Stimulated activated CD8-positive, alpha-beta memory T cell treated with anti-CD3 and anti-CD28 coated beads, Interleukin-4, amount 100 ng/mL, for 24 hours (primary cell): ENCODE results near the gene C21orf58.
"Not testable (repeated sequence)": the region's sequence is repeated elsewhere in the genome, so short reads cannot be mapped to it uniquely, and the experiment has no call there.

ENCODE experiments used
- DNase-seq: peaks from one replicate; pipeline ENCODE4 v3.0.0-alpha.2; 2020; ENCODE audit warnings: low read depth

C21orf58 gene

DNA sequence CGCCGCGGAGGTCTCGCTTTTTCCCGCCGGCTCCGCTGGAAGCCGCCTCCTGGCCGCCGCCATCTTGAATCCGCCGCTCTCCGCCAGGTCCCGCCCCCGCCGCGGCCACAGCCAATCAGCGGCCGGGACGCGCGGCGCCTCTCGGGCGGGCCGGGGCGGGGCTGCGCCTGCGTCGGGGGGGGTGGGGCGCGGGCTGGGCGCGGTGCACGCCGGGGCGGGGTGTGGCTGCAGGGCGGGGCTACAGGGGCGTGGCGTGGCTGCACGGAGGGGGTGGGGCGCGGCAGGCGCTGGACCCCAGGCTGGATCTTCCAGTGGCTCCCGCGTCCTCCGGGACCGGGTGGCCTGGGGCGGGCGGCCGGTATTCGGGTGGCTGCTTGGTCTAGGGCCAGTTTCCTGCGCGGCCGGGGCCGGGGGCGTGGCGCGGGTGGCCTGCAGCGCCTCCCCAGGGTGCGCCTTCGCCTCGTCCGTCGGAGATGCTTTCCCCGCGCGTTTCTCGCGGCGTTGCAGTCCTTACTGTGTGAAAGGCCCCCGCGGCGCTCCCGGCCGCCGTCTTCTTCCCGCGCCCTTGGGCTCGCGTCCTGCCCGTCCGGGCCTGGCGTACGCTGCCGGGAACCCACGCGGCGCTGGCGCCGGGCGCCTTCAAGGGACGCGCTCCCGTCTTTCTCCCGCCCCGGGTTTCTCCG is 861 bp upstream of the C21orf58 start:
- peak; percentile 80 for DNase-seq

GRCh38 chr21:46323227-46323709 is 402 bp downstream of the C21orf58 start:
- DNase-seq = no peak

GRCh38 chr21:46322351-46323226 is 1.1 kb downstream of the C21orf58 start:
- DNase-seq = no peak

GRCh38 chr21:46320331-46320801 is 3.3 kb downstream of the C21orf58 start:
- DNase-seq = no peak

DNA sequence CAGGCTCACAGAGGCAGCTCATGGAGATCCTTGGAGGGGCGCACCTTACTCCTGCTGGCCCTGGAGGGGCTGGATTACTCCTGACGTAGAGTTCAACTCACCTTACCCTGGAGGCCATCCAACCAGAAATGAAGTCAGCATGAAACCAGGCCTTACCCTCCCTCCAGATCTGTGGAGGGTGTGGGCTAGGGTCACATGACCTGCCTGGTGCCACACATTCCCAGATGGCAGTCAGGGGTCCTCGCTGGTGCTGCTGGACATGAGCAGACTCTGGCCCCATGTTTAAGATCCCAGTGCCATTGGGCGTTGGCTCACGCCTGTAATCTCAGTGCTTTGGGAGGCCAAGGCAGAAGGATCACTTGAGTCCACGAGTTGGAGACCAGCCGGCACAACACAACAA is 4.5 kb downstream of the C21orf58 start:
- no peak for DNase-seq

DNA sequence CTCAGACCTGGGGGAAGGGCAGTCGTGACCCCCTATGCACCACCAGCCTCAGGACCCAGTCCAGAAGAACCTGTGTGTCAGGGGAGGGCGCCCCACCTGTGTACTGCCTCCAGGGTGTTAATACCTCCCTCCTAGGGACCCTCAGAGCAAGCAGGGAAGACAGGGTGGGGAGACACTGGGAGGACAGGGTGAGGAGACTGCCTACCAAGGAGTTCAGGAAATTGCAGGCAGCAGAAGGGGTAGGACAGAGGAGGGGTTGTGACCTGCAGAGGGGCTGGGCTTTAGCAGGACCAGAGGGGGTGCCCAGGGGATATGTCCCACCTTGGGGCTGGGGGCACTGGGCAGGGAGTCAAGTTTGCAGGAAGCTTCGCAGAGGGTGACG is 5.2 kb downstream of the C21orf58 start:
- DNase-seq = no peak

DNA sequence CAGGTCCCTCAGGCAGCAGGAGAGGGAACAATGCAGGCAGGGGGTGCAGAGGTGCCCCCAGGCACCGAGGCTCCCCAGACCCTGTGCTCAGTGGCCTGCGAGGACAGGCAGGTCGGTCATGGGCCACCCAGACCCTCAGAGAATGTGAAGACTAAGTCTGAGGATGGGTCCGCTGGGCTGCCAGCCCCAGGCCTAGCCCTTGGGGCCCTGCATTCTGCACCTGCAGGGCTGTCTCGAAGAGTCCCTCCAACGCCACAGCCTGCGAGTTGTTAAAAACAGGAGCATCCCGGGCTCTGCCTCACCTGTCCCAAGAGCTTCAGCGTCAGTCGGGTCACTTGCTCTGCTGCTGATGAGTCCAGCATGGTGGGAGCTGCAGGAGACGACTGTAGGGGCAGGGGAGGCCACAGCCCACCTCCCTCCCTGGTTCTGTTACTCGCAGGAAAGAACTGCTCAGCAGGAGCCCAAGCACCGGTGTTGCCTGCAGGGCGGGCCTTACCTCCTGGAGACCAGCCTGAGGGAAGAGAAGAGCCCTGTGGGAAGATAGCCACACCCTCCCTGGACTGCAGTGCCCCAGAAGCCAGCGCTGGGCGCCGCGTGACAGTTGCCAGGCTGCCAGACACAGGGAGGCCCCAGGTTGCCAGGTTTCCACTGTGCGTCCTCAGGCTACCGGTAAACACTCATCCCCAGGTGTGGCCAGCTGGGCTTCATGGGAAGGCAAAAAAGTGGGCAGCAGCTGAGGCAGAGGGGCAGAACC is 5.8 kb downstream of the C21orf58 start:
- no peak for DNase-seq

GRCh38 chr21:46316708-46317324 is 6.9 kb downstream of the C21orf58 start:
- no peak for DNase-seq

DNA sequence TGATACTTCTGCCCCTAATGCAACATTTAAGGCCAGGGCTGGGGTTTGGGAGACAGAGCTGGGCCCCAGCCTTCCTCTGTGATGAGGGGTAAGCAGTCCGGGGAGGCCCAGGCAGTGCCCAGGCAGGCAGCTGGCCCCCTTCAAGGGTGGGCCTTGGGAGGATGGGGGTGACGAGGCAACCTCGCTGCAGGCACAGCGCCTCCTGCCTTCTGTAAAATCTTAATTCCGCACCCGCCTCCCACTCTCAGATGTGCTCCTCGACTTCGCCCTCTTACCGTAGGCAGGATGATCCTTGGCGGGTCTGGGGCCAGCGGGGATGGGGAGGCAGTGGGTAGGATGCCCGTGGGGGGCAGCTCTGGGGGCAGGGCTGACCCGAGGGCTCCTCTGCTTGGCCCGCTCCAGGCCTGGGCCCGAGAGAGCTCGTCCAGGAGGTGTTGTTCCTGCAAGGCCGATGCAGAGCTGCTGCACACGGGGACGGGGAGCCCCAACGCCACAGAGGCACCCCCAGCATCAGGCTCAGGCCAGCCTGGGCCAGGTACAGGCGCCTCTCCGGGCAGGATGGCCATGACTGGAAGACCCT is 9.1 kb downstream of the C21orf58 start:
- no peak for DNase-seq

DNA sequence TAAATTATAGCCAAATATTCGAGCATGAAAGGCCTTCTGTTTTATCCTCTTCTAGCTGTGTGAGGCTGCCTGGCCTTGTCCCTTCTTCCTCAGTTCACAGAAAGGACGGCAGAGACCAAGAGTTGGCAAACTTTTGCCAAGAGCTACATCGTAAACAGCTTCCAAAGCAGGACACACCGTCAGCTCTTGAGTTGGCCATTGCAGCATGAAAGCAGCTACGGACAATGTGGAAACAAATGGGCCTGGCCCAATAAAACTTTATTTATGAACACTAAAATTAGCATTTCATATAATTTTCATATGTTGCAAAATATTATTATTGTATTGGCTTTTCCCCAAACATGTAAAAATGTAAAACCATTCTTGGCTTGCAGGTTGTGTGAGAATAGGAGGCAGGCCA is 10.7 kb downstream of the C21orf58 start:
- no peak for DNase-seq

DNA sequence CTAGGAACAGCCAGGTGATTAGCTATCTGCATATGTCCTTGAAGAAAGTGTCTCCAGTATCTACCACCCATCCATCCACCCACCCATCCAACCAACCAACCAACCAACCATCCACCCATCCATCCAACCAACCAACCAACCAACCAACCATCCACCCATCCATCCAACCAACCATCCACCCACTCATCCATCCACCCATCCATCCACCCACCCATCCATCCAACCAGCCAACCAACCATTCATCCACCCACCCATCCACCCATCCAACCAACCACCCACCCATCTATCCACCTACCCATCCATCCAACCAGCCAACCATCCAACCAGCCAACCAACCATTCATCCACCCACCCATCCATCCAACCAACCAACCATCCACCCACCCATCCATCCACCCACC is 12.1 kb downstream of the C21orf58 start:
- no peak for DNase-seq

DNA sequence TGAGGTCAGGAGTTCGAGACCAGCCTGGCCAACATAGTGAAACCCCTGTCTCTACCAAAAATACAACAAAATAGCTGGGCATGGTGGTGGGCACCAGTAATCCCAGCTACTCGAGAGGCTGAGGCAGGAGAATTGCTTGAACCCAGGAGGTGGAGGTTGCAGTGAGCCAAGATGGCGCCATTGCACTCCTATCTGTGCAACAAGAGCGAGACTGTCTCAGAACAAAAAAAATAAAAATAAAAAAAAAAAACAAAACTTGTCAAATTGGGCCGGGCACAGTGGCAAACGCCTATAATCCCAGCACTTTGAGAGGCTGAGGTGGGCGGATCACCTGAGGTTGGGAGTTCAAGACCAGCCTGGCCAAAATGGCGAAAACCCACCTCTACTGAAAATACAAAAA is 13.4 kb downstream of the C21orf58 start:
- not testable (repeated sequence) for DNase-seq

- DNase-seq = no peak
These were observed 15.2 kb downstream of the C21orf58 start for GRCh38 chr21:46308431-46308830.

DNA sequence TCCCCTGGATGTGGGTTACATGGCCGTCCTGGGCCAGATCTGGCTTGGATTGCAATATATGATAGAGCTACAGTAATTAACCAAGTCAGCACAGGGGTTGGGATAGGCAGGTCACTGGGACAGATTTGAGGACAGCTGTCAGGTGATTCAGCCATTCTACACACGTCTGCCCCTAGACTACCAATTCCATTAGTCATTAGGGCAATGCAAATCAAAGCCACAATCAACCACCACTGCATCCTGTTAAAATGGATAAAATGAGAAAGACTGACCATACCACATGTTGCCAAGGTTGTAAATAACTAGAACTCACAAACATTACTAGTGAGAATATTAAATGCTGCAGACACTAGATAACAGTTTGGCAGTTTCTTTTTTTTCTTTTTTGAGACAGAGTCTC is 16.0 kb downstream of the C21orf58 start:
- no peak for DNase-seq

- no peak for DNase-seq
These were observed 18.7 kb downstream of the C21orf58 start for GRCh38 chr21:46304955-46305354.

GRCh38 chr21:46304437-46304836 is 19.2 kb downstream of the C21orf58 start:
- DNase-seq = no peak

- no peak for DNase-seq
These were observed 21.9 kb downstream of the C21orf58 start for GRCh38 chr21:46301759-46302158.

GRCh38 chr21:46299167-46299566 is 24.5 kb downstream of the C21orf58 start:
- no peak for DNase-seq

DNA sequence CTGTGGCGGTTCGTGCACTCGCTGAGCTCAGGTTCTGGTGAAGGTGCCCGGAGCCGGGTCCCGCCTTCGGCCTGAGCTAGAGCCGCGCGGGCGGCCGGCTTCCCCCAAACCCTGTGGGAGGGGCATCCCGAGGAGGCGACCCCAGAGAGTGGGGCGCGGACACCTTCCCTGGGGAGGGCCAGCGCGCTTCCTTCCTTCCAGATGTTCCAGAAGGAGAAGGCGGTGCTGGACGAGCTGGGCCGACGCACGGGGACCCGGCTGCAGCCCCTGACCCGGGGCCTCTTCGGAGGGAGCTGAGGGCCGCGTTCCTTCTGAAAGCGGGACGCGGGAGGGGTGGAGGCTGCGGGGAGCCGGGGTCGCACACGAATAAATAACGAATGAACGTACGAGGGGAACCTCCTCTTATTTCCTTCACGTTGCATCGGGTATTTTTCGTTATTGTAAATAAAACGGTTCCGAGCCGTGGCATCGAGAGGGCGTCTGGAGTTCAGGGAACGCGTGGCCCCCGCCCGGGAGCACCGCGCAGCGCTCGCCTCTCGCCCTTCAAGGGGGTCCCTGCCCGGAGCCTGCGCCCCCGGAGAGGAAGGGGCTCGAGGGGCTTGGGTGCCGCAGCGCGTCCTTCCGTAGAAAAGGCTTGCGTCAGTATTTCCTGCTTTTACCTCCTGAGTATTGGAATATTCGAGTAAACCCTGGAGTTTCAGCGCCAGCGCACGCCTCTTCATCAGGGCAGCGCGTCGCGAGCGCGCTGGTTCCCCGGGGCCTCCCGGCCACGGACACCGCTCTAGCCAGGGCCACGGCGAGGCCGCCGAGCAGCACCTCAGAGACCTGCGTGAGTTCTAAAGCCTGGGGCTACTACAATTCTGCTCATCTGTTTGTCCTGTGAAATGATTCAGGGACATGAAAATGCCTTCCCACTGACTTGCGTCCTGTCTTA is 26.1 kb downstream of the C21orf58 start:
- DNase-seq = no peak

DNA sequence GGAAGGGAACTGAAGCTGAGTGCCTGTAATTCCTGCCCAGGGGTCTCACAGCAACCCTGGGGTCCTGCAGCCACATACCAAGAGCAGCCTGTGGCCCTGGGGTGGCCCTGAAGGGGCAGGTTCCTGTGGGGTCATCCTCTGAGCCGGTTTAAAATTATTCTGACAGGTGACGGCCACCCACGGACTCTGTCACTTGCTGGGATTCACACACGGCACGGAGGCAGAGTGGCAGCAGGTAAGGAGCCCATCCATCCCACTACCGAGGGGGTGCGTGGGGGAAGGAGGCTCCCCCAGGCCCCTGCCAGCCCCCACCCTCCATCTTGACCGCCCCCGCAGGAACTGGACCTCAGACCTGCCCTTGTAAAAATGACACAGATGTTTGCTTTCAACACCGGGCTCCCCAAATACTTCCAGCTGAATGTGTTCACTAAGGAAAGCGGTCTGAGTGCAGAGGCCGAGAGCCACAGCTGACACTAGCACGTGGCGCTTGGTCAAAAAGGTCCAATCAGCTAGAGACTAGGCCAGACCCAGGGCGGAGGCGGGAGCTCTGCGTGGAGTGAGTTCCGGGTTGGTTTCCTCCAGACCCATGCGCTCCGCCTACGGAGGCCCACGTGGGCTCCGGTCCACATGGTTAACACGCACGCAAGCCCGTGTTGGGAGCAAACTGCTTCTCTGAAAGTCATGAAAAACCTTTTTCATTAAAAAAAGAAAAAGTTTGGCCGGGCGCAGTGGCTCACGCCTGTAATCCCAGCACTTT is 27.5 kb downstream of the C21orf58 start:
- DNase-seq = peak; percentile 46
